ENCODE results near the gene MEIKIN.
"Not testable (repeated sequence)": the region's sequence is repeated elsewhere in the genome, so short reads cannot be mapped to it uniquely, and the experiment has no call there.

Gene MEIKIN

DNA sequence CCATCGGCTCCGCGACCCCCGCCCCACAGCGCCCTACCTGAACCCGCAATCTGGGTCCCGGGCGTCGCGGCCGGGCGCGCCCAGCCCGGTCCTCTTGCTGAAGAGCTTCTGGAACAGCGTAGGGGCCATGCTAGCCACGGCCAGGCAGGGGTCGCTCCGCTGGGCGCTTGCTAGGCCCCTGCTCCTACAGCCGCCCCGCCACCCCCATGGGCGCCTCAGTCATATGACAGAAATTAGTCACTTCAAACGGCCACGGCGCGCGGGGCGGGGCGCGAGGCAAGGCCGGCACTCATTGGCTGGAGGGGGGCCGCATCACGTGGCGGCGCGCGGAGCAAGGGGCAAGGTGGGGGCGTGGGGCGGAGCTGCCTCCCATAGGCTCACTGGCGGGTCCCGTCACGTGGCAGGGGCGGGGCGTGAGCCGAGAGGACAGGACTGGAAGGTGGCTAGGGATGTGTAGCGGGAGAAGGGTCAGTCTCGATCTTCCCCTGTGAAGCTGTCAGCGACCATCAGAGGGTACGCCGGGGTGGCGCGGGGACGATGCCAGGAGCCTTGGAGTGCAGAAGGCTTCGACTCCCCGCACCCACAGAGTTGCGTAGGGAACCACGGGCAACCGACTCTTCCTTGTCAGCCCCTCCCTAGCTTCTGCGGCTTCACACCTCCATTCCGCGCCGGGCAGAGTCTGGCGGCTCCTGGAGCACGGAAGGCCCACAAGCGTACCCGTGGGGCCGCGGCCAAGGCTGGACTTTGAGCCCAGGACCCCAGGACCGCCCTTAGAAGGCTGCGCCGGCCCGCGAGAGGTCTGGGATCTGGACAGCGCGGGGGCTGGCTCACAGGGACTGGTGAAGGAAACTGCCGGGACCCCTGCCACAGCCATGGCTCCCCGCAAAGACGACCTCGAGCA is 148.4 kb downstream of the MEIKIN start, which contains the start of gene FNIP1:
Gene FNIP1, minus strand, starts transcription at position 225 of the 901 bp plus-strand sequence. Its CDS starts 96 bp downstream, at position 129.
- DNase-seq: peak; percentile 99

DNA sequence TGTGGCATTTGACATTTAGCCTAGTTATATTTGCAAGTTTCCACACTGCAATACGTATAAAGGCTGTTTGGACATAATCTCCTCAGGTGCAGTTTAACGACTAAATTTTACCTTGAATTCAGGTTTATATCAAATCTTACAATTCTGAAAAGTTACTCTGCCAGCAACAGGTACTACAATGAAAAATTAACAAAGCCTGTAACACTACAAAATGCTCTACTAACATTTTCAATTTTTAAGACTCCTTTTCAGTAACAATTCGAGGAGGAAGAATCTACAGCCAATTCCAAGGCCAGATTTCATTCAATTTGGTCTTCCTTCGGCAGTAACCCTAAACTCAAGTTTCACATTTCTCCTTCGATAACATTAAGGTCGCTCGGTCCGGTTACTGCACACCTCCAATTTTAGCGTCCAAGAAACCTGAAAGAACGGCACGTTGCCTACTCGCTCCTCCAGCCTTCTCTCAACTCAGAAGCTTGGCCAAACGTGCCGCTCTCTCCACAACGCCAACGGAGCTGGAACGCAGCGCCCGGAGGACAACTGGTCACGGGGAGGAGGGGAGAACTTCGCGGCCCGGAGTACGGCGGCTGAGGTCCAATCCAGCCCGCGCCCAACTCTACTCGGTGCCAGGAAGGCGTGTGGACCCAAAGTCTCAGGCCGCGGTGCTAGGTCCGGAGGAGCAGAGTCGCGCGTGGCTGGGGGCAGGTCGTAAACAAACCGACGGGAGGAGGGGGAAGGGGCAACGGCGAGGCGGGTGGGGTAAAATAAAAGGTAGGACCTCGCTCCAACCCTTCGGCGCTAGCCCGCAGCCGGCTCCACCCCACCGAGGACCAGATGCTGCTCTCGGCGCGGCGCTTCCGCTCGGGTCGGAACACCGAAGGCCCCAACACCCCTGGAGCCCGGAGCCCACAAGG is 149.3 kb downstream of the MEIKIN start:
- peak; percentile 39 for DNase-seq

DNA sequence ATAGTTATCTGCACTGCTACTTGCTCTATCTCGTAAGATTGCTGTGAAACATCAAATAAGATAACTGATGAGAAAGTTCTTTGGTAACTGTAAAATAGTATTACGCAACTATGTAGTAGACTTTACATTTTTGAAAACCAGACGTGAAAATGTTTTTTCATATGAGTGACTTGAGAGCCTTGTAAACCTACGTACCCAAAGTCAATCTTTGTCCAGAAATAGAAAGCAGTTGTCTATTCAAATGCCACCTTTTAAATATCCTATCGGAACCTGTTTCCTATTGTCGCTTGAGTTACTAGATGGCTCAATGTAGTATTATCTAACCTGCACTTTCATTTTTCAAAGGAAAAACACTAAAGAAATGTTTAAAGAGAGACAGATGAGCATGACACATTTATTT is 150.2 kb downstream of the MEIKIN start:
- DNase-seq: no peak

DNA sequence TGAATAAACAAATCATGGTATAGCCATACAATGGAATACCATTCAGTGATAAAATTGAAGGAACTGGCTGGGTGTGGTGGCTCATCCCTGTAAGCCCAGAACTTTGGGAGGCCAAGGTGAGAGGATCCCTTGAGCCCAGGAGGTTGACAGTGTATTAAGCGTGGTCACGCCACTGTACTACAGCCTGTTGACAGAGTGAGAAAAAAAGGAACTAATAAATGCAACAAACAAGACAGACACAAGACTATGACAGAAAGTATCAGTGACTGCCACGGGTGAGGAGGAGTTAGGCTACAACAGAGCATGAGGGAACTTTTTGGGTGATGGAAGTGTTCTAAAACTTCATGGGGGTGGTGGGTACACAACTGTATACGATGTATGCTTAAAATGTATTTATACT is 150.9 kb downstream of the MEIKIN start:
- DNase-seq: no peak

DNA sequence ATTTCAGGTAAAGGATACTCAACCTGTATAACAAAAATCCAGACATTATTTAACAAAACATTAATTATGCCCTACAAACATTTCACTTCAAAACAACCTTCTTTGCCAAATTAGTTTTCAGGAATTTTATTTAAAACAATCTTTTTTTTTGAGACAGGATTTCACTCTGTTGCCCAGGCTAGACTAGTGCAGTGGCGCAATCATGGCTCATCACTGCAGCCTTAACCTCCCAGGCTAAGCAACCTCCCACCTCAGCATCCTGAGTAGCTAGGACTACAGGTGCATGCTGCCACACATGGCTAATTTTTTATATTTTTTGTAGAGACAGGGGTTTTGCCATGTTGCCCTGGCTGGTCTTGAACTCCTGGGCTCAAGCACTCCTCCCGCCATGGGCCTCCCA is 152.6 kb downstream of the MEIKIN start:
- DNase-seq: no peak

DNA sequence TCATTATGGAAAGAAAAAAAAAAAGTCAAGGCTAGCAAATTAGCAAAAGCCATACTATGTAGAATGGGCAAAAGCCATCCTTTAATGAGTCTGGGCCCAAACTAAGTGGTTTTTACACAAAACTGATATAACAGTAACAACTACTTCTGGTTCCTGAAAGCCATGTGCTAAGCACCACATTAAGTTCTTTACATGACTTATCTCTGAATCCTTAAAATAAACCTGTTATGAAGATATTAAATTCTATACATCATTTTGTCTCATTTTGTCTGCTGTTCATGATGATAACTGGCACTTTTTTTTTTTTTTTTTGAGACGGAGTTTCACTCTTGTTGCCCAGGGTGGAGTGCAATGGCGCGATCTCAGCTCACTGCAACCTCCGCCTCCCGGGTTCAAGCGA is 153.6 kb downstream of the MEIKIN start:
- DNase-seq: no peak

DNA sequence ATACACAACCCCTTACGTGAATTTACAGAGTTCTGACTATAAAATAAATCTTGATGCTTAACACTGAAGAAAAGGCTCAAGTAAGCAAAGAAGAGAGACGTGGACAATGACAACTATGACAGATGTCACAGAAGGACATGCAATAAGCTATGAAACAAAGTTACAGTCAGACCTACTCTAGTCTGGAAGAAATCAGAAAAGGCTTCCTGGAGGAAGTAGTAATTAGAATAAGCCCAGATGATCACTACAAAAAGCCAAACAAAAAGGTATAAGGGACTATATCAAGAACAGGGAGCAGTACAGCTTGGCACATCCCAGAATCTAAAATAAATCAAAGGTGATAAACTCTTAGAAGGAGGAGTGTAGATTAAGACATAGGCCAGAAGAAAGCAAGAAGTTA is 154.9 kb downstream of the MEIKIN start:
- no peak for DNase-seq

DNA sequence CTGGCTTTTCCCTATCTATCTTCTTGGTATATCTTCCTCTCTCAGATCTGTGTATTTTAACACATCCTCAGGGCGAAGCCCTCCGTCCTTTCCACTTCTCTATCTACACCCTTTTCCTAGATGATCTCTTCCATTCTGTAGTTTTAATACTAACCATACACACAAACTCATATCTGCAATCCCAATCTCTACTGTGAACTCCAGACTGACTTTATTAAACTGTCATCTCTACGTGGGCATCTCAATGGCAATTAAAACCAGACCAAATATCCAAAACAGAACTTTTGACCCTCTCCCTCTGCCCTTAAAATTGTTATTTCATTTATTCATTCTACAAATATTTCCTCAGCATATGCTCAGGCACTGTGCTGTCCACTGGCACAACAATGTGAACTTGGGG is 155.7 kb downstream of the MEIKIN start:
- DNase-seq: no peak

DNA sequence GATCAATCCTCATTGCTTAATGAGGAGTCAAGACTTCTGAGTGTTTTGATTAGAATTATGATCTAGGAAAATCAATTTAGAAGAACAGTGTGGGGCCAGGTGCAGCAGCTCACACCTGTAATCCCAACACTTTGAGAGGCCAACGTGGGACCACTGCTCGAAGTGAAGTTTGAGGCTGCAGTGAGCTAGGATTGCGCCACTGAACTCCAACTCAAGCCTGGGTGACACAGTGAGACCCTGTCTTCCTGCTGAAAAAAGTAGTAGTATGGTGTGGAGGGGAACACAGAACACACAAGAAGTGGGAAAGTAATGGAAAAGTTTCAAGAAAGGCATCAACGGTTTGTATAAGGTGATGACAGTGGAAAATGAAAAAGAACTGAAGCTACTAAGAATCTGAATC is 157.7 kb downstream of the MEIKIN start:
- DNase-seq: no peak

DNA sequence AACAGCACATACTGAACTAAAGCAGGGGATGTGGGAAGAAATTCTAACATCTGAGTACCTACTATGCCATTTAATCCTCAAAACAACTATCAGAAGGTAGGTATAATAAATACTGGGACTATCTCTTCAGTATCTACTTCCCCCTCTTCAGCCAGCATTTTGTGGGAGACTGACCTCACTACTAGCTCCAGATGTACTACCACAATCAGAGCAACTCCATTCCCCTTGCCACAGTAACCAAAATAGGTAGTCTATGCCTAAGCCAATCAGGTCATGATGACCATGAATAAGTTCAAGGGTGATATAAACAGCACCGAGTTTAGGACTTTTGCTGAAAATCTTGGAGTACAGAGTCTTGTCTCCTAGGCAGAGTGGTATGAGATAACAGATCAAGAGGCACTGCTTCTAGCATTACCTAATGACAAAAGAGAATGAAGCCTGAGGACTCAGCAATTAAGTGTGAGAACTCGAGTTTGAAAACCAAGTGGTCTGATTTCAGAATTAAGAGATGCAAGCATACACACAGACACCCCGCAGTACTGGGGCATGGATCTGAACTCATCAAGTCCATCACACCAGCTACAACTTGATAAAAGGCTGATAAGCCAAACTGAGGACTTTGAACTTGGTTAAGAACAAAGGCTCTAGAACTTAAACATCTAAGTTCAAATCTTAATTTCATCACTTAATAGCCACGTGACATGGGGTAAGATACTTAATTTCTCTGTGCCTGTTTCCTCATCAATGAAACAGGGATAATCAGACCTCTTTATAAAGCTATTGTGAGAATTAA is 158.4 kb downstream of the MEIKIN start:
- no peak for DNase-seq

DNA sequence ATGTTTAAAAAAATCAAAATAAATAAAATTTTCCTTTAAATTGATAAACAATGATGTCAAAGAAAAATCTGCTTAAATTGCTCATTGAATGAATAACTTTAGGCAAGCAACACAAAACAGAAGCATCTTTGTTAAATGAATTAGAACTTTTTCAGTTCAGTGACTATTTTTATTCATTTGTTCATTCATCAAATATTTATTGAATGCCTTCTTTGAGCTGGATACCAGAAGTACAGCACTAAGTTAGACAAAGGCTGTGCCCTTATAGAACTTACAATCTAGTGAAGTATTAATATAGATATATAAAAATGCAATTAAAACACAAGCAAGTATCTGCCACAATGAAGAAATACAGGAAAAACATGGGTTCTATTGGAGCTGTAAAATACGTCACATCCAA is 159.4 kb downstream of the MEIKIN start:
- DNase-seq: no peak

DNA sequence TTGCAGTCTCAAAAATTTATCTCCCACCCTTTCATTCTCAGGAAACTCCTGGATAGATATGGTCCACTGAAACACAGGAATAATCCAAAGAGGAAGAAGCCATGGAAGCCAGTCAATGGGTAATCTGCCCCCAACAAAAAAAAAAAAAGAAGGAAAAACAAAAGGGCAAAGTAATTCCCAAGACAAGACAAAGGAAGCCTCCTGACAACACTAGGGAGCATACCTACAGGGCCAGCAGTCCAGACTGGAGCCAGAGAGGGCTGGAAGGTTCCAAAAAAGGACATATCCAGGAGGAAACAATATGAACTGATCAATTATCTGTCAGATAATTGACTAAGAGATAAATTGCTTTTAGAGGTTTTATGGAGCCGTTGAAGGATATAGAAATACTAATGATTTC is 161.6 kb downstream of the MEIKIN start:
- no peak for DNase-seq

DNA sequence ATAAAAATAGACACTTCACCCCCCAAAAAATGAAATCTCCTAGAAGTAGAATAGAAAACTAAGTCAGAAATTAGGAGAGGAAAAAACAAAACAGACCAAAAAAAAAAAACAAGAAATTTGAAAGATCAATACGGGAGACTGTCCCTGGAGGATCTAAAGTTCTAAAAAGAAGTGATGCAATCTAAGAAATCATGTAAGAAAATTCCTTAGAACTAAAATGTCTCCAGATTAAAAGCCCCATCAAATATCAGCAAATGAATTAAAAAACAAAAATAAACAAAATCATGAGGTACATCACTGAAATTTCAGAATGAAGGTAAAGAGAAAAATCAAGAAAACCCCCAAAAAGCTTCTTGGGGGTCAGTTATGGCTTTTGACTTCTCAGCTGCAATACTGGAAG is 162.1 kb downstream of the MEIKIN start:
- DNase-seq: no peak

DNA sequence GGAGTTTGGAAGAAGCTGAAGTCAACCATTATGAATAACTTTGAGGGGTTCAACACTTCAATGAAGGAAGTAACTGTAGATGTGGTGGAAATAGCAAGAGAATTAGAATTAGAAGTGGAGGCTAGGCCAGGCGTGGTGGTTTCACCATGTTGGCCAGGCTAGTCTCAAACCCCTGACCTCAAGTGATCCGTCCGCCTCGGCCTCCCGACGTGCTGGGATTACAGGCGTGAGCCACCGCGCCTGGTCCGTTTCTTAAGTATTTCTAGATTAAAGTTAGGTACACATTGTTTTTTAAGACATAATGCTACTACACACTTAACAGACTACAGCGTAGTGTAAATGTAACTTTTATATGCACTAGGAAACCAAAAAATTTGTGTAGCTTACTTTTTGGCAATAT is 162.7 kb downstream of the MEIKIN start:
- no peak for DNase-seq

DNA sequence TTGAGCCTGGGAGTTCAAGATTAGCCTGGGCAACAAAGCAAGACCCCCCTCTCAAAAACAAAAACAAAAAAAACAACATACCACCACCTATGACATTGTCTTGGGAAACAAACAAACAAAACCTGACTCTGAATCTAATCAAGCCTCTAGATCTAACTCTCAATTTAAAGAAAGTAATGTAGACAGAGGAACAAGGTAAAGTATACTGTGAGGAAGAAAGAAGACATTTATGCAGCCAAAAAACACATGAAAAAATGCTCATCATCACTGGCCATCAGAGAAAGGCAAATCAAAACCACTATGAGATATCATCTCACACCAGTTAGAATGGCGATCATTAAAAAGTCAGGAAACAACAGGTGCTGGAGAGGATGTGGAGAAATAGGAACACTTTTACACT is 167.3 kb downstream of the MEIKIN start:
- DNase-seq: not testable (repeated sequence)

DNA sequence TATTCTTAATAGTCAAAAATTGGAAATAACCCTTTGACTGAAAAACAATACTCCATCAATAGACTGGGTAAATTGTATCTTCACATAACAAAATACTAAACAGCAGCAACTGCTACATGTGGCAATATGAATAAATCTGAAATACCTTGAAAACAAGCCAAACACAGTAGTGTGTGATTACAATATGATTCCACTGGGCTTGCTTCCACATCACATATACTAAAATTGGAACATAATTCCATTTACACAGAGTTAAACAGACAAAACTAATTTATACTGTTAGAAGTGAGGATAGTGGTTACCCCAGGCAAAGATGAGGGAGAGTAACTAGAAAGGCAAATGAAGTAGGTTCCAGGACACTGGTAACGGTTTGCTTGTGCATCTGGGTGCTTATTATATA is 169.0 kb downstream of the MEIKIN start:
- DNase-seq: no peak

DNA sequence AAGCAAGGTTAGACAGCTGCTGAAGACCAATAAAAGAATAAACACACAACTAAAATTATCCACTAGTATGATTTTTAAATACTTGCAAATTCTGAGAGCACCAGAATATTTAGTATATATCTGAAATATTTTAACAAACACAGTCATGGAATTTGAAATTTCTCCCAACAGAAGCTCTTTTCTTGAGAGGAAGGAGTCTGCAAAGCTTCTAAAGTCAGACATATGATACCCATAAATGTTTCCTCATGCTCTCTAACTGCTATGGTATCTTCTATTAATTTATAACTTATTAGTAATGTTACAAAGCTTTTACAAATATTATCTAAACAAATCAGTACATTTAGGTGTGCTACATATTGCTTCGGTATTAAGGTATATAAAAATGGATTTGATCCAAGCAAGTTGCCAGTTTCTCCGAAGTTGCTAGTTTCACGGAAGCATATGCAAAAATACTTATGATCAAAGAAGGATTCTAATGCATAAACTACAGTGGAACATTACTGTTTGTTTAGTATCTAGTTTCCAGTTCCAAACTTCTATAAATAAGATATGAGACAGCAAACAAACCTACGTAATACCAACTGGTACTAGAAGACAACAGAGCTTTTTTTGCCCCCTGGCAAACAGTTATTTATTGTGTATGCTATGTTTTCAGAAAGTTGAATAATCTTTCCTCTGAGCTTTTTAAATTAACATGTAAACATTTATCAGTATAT is 170.7 kb downstream of the MEIKIN start:
- no peak for DNase-seq

DNA sequence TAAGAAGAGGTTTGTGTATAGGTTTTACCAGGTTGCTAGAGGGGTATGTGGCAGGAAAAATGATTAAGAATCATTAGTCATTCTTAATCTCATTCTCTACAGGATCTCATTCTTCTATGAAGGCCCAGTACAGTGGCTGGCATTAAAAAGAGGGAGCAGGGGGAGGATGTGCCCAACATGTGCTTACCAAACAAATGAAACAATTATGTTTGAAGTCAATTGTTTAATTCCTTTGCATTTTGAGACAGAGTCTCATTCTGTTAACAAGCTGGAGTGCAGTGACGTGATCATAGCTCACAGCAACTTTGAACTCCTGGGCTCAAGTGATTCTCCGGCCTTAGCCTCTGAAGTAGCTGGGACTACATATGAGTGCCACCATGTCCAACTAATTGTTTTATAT is 171.7 kb downstream of the MEIKIN start:
- no peak for DNase-seq

DNA sequence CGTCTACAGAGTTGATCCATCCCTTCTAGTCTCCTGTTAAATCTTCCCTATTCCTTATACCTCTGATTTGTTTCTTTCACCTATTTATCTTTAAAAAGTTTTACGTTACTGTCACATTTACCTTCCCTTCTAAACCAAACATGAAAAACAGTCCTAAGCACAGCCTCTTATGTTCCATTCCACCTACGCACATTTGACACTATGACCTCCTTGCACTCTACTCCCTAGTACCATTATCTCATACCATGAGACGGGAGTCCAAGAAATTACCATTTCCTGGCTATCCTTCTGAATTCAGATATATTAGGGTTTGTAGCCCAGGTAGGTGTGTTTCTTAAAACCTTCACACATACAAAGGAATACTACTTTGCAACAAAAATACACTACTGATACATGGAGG is 173.8 kb downstream of the MEIKIN start:
- DNase-seq: no peak

DNA sequence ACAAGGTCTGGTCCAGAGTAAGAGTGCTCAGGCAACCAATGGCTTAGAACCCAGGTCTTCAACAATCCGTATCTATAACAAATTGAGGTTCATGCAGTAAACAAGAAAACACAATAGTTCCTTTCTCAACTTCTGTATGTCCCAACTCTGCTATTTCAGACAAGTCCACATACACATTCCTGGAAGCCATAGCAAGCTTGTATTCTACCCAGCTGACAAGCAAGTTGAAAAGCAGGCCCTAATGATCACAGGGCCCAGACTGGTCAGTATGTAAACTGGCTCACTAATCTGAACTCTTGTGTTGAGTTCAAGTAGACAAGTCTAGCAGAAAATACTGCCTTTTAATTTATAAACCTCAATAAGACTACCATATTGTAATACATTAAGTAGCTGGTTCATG is 175.5 kb downstream of the MEIKIN start:
- DNase-seq: no peak

DNA sequence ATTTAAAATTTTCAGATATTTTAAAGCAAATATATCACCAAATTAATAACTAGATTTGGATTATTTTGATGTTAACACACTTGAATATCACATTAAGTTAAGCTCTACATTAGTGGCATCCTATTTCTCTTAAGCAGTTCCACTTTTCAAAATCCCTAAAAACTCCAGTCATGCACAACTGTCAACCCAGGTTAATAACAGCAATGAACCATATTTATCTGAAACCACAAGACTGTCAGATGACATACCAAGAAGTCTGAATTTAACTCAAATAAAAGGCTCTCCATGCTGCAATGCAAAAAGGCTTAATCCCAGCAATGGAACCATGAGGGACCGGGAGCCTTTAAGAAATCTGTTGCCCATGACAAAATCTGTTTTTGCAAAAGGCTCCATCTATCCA is 176.1 kb downstream of the MEIKIN start:
- no peak for DNase-seq

DNA sequence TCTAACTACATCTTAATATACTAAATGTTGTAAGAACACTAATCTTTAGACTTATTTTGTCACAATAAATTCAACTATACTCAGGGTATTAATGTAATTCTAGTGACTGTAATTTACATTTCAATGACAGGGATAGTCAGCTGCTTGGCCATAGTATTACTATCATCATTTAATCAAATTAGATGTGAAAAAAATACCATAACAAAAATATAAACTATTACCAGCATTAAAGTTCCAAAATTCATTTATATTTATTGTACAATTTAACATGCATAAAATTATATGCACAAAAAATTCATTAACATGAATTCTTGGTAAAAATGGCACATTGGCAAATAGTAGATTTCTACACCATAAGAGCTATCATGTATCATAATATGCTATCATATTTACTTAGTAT is 177.6 kb downstream of the MEIKIN start:
- no peak for DNase-seq
